NT2/D1 (cell line): ENCODE measurements around the gene AKAP9.

Source experiments
- YY1 ChIP-seq: IDR thresholded peaks from 2 replicates; pipeline ENCODE4 v1.6.1; 2011; ENCODE audit not compliant: insufficient read length, insufficient read depth
- ZNF274 ChIP-seq: IDR thresholded peaks from 2 replicates; pipeline ENCODE4 v1.6.1; 2011; ENCODE audit warnings: mild to moderate bottlenecking, low read depth, low read length

- no peak for TF ChIP-seq ZNF274
- no peak for TF ChIP-seq YY1
Observed at GRCh38 chr7:92057375-92057774, 116.7 kb downstream of the AKAP9 start.
